CD4-positive, alpha-beta T cell treated with Interleukin-2 at 100 ng/mL for 4 hours (primary cell): Measurements from ENCODE around the gene OR2B2.

Source experiments
- DNase-seq: peaks from one replicate; pipeline ENCODE4 v3.0.0-alpha.2; 2020; ENCODE audit warnings: low spot score

Gene OR2B2

GRCh38 chr6:27893836-27894807, 18.1 kb downstream of the OR2B2 start:
- peak; percentile 89 for DNase-seq

GRCh38 chr6:27893059-27893835, 18.9 kb downstream of the OR2B2 start:
- DNase-seq = peak; percentile 92

DNA sequence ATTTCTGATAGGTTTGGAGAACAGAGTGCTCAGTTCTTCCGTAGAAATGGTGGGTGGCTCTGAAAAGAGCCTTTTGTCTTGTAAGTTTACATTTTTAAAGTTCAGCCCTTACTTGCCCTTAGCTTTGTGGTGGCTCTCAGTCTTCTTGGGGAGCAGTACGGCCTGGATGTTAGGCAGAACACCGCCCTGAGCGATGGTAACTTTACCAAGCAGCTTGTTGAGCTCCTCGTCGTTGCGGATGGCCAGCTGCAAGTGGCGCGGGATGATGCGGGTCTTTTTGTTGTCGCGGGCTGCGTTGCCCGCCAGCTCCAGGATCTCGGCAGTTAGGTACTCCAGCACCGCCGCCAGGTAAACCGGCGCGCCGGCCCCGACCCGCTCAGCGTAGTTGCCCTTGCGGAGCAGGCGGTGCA, 19.5 kb downstream of the OR2B2 start:
- DNase-seq = peak; percentile 8

- DNase-seq = no peak
Observed at GRCh38 chr6:27891320-27891875, 20.8 kb downstream of the OR2B2 start.

GRCh38 chr6:27890445-27891319, 21.5 kb downstream of the OR2B2 start:
- peak; percentile 90 for DNase-seq

DNA sequence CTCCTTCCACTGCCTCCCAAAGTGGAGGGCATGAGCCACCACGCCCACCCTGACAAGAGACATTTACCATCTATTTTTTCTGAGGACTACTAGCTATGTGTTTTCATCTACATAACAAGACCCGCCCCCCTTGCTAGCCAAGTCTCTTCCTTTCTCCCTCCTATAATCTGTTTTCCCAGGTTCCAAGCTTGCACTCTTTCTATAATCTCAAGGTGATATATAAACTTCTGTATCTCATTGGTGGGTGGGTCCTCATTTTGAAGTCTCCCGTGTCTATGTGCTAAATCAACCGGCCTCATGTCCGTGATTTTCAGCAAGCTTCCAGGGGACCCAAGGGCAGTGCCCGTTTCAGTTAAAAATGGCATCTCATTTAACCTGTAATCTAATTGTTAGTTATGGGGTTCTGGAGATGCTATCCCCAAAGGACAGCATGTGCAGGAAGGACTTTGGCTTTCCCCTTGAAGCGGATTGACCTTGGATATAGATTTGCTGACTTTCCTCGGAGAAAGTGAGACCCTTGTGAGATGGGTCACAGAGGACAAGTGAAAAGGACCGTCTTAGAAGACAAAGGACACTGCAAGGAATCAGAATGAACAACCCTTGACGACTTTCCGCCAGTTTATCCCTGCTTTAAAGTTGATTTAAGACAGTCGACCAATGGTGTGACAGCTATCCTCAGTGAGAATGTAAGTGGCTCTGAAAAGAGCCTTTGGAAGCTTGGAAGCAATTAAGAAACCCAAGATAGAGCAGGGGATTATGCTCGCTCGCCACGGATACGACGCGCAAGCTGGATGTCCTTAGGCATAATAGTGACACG, 22.4 kb downstream of the OR2B2 start:
- DNase-seq = no peak

GRCh38 chr6:27889275-27889627, 22.9 kb downstream of the OR2B2 start:
- DNase-seq = no peak

DNA sequence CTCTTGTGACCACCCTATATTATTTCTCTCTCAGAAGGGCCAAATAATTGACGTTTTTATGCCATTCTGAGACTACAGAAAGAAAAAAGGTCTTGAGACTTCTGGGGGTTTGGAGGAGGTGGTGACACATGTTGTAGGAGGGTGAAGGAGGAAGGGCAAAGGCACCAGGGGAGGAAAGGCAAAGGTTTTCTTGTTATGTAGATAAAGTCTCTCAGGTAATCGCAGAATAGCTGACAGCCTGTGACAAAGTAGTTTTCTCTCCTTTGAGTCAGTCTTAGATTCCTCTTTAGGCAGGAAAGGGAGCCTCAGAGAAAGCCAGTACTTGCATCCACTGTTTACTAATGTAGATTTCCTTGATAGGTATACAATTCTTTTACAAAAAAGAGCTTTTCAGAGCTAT, 23.6 kb downstream of the OR2B2 start:
- no peak for DNase-seq

DNA sequence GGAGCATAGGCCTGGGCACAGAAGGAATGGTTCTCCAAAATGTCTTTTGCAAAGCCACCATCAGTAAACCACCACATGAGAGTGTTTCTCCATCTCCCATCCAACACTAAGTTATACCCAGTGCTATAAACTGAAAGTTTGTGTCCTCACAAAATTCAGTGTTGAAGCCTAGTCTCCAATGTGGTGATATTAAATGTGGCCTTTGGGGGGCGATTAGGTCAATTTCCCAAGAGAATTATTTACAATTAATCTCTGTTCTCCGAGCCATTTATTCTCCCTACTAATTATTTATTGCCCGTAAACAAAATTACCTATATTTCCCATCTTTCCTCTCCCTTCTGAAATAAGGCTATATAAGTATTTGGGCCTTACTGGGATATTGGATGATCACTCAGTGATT, 26.1 kb downstream of the OR2B2 start:
- no peak for DNase-seq

DNA sequence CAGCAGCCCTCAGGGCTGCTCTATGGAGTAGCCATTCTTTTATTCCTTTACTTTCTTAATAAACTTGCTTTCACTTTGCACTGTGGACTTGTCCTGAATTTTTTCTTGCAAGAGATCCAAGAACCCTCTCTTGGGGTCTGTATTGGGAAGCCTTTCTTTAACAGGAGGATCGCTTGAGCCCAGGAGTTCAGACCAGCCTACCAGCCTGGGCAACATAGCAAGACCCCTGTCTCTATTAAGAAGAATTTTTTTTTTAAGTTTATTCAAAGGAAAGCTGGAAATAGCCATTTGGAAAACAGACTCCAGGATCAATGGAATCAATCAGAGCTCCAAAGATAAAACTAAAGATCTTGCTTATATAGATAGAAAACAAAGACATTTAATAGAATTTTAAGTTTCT, 29.1 kb downstream of the OR2B2 start:
- DNase-seq = no peak

- no peak for DNase-seq
Observed at GRCh38 chr6:27882624-27883023, 29.6 kb downstream of the OR2B2 start.

GRCh38 chr6:27879837-27880236, 32.4 kb downstream of the OR2B2 start:
- no peak for DNase-seq

DNA sequence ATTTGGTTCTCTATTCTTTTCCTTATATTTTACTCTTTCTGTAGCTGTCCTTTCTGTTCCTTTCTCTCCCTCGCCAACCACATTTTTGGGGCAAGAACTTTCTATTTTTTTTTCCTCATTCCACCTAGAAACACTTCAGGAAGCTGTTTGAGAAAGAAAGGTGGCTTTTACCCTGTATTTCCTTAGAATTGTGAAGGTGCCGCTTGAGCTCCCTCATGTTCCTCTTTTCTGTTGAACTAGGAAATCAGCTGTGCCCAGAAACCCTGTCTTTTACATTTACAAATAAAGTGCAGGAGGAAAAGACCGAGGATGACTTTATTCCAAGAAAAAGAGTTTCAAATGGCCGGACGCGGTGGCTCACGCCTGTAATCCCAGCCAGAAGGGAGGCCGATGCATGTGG, 38.2 kb downstream of the OR2B2 start:
- DNase-seq = no peak

GRCh38 chr6:27873021-27873940, 38.9 kb downstream of the OR2B2 start:
- peak; percentile 84 for DNase-seq

DNA sequence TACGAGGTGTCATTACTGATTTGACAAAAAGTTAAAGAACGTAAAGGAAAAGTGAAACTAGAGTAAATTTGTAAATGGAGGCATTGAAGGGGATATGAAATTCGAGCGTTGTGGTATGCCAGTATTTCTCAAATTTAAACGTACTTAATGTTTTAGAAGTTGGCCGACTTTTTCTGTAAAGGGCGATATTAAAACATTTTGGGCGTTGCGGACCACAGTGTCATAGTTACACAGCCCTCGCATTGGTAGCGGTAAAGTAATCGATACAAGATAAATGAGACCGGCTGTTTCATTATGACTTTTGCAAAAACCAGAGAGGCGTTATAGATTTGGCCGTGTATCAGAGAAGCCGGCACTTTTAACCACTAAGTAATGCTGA, 39.6 kb downstream of the OR2B2 start:
- no peak for DNase-seq

- DNase-seq = peak; percentile 96
Observed at GRCh38 chr6:27871924-27872638, 40.1 kb downstream of the OR2B2 start.

DNA sequence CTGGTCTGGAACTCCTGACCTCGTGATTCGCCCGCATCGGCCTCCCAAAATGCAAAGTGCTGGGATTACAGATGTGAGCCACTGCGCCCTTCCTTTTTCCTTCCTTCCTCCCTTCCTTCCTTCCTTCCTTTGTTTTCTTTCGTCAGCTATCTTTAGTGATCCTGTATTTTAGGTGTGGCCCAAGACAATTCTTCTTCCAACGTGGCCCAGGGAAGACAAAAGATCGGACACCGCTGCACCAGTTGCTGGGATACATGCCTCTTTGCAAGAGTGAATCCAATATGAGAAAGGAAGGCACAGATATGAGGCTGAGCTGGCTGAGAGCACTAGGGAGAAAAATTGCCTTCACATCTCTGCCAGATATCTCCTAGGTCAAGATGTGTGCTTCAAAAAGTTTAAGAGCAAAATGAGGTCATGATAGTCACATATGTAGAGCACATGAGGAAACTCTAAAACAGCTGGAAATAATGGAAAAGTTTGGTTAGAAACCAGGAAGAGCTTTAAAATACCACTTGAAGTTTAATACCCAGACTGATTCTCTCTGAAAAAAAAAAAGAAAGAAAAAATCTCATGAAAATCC, 41.8 kb downstream of the OR2B2 start:
- no peak for DNase-seq

- DNase-seq = no peak
Observed at GRCh38 chr6:27868311-27868710, 43.9 kb downstream of the OR2B2 start.

DNA sequence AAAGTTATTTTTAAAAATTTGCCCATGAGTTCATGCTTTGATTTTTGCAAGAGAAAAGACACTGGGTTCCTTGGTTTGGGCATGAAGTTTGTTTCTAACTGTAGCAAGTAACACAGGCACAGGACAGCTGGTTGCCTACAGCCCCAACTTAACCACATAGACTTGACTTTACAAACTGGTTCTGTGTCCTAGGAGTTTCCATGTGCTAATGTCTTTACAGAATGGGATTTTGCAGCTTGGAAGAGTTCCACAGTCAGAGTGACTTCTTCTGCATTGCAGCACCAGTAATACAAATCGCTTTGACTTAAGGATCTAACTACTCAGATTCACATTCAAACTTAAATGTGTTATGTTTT, 44.3 kb downstream of the OR2B2 start:
- DNase-seq = no peak
